DMS 273 (cell line): ENCODE results near the gene TUFM.
"Not testable (repeated sequence)": the region's sequence is repeated elsewhere in the genome, so short reads cannot be mapped to it uniquely, and the experiment has no call there.

ENCODE experiments used
- DNase-seq: peaks from one replicate; lab custom pipeline; 2025; ENCODE audit not compliant: unreplicated experiment; lab: John Stamatoyannopoulos, UW

TUFM gene

GRCh38 chr16:28875134-28876018 lies 29.2 kb upstream of the TUFM start:
- DNase-seq: peak; percentile 43

- no peak for DNase-seq
Observed at GRCh38 chr16:28874406-28874805, 28.3 kb upstream of the TUFM start.

- peak; percentile 63 for DNase-seq
Observed at GRCh38 chr16:28873543-28874201, 27.5 kb upstream of the TUFM start.

GRCh38 chr16:28872952-28873351 lies 26.8 kb upstream of the TUFM start:
- no peak for DNase-seq

GRCh38 chr16:28869201-28869600 lies 23.1 kb upstream of the TUFM start:
- DNase-seq: no peak

GRCh38 chr16:28867646-28868045 lies 21.5 kb upstream of the TUFM start:
- not testable (repeated sequence) for DNase-seq

GRCh38 chr16:28867241-28867640 lies 21.1 kb upstream of the TUFM start:
- DNase-seq: no peak

- no peak for DNase-seq
Observed at GRCh38 chr16:28866454-28866804, 20.3 kb upstream of the TUFM start.

- no peak for DNase-seq
Observed at GRCh38 chr16:28865722-28866453, 19.7 kb upstream of the TUFM start.

GRCh38 chr16:28865001-28865688 lies 19.0 kb upstream of the TUFM start:
- no peak for DNase-seq

GRCh38 chr16:28863929-28864793 lies 18.0 kb upstream of the TUFM start:
- DNase-seq: peak; percentile 54

- DNase-seq: no peak
Observed at GRCh38 chr16:28859326-28859725, 13.2 kb upstream of the TUFM start.

- no peak for DNase-seq
Observed at GRCh38 chr16:28858421-28858820, 12.3 kb upstream of the TUFM start.

- DNase-seq: peak; percentile 57
Observed at GRCh38 chr16:28846933-28847273, 755 bp upstream of the TUFM start.

GRCh38 chr16:28845761-28846079 lies 428 bp downstream of the TUFM start:
- DNase-seq: peak; percentile 59

- peak; percentile 80 for DNase-seq
Observed at GRCh38 chr16:28845293-28845692, 855 bp downstream of the TUFM start.

GRCh38 chr16:28844226-28844885 lies 1.8 kb downstream of the TUFM start:
- no peak for DNase-seq

- no peak for DNase-seq
Observed at GRCh38 chr16:28843766-28844165, 2.4 kb downstream of the TUFM start.

- DNase-seq: no peak
Observed at GRCh38 chr16:28842696-28843095, 3.5 kb downstream of the TUFM start.

GRCh38 chr16:28839899-28840298 lies 6.2 kb downstream of the TUFM start:
- DNase-seq: peak; percentile 32
